ENCODE results near the gene OXCT1.

OXCT1 gene

DNA sequence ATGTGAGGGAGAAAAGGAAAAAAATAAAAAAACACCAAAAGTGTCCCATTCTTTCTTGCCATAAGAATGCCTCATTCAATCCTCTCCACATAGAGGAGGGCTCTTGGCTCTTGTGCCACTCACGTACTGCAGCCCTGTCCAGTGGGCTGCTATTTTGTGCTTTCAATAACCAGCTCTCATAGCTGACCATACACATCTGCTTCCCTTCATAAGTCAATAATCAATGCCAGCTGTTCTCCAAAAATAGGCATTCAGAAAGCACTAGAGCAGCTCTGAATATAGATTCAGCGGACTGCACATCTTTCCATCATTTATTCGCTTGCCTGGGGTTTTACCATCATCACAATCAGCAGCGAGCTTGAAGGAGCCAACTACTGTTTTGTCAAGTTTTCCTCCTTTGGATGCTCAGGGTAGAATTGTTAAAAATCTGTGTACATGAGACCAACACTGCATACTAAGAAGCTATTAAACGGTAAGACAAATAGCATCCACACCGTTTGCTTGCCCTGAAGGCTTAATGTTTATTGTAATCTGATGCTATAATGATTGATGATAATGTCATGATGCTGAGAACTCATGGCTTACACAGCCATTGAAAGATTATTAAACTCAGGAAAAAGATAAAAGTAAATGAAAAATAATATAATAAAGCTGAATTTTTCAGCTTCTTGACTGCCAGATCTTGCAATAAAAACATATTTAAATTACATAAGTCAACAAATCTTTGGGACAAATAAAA, 80.0 kb downstream of the OXCT1 start:
- no peak for TF ChIP-seq CTCF (IDR thresholded peaks at IDR 0.05; ENCODE audit: low read depth, low read length)
- DNase-seq (ENCODE audit: extremely low read depth, low read depth) = peak; percentile 44

- no peak for DNase-seq (ENCODE audit: extremely low read depth, low read depth)
- no peak for TF ChIP-seq CTCF (IDR thresholded peaks at IDR 0.05; ENCODE audit: low read depth, low read length)
Measured at GRCh38 chr5:41789434-41789833, 80.8 kb downstream of the OXCT1 start.

DNA sequence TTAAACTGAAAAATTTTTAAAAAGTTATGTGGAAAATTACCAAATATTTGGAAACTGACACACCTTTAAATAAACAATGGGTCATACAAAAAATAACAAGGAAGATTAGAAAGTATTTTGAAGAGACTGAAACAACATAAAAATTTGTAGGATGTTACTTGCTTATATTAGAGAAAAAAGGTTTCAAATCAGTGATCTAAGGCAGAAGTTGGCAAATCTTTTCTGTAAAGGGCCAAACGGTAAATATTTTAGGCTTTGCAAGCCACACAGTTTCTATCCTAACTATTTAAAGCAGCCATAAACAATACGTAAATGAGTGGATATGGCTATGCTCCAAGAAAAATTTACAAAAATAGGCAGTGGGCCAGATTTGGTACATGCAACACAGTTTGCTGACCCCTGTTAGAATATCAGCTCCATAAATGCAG, 81.3 kb downstream of the OXCT1 start:
- peak; percentile 24 for DNase-seq (ENCODE audit: extremely low read depth, low read depth)
- no peak for TF ChIP-seq CTCF (IDR thresholded peaks at IDR 0.05; ENCODE audit: low read depth, low read length)

- no peak for DNase-seq (ENCODE audit: extremely low read depth, low read depth)
Measured at GRCh38 chr5:41787265-41787664, 83.0 kb downstream of the OXCT1 start.

GRCh38 chr5:41785061-41785460, 85.2 kb downstream of the OXCT1 start:
- TF ChIP-seq CTCF (IDR thresholded peaks at IDR 0.05; ENCODE audit: low read depth, low read length) = no peak
- DNase-seq (ENCODE audit: extremely low read depth, low read depth) = no peak

More at GRCh38 chr5:41787265-41787664, 83.0 kb downstream of the OXCT1 start:
- no peak for TF ChIP-seq CTCF (IDR thresholded peaks at IDR 0.05; ENCODE audit: low read depth, low read length)

DNA sequence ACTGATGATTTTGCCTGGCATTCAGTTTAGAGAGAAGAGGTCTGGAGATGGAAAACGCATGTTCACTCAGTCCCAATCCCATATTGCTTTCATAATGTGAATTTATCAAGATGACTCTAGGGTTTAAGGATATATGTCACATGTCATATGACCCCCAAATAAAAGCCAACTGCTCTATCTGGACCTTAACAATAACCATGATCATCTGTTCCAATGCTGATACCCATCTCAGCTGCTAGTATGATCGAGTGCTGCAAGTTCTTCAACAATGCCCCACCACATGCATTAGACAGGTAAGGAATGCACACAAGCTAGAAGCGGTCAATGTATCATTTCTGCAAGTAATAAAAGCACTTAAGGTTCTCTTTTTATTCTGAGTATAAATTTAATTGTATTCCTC, 91.8 kb downstream of the OXCT1 start:
- TF ChIP-seq CTCF (IDR thresholded peaks at IDR 0.05; ENCODE audit: low read depth, low read length) = no peak
- DNase-seq (ENCODE audit: extremely low read depth, low read depth) = no peak

DNA sequence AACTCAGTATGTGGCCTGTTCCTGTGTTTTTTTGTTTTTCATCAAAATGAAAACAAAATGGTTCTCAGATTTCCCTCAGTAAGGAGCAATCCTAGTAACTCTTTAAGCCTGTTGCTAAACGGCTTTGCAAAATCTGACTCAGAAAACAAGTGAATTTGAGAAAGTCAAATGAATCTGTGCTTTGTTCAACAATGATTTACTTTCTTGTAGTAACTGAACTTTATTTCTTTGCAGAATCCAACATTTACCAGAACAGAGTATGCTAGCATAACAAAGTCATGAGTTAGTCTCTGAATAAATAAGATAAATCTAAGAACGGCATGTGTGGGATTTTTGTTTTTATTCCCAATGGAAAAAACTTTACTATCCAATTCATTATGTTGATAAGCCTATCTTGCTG, 93.8 kb downstream of the OXCT1 start:
- TF ChIP-seq CTCF (IDR thresholded peaks at IDR 0.05; ENCODE audit: low read depth, low read length) = no peak
- DNase-seq (ENCODE audit: extremely low read depth, low read depth) = no peak

Measured in AG09319 (cell line).